H9 (cell line): ENCODE results near the gene WDR70. TPM values are rescaled to one million over a fixed set of nuclear protein-coding genes. Genes with fewer than 3 reads are reported as not detected.
A peak's percentile ranks its signal among the peaks of the same experiment; 100 is the strongest.

Experiments used
- DNase-seq: peaks from one replicate; pipeline ENCODE4 v3.0.0-alpha.2; 2017
- H2AFZ ChIP-seq: one replicate; pipeline ENCODE4 v1.6.1; 2013; ENCODE audit warnings: mild to moderate bottlenecking, low read length, control low read depth, moderate library complexity
- H2AK5ac ChIP-seq: 2 replicates; pipeline ENCODE4 v1.6.1; 2013; ENCODE audit warnings: low read length, control low read depth, mixed read lengths; ENCODE audit not compliant: insufficient read length
- H2BK120ac ChIP-seq: one replicate; pipeline ENCODE4 v1.6.1; 2013; ENCODE audit warnings: low read depth, mild to moderate bottlenecking, low read length, control low read depth, inconsistent platforms; ENCODE audit not compliant: poor library complexity, severe bottlenecking
- H2BK12ac ChIP-seq: 2 replicates; pipeline ENCODE4 v1.6.1; 2013; ENCODE audit warnings: low read length, control low read depth, mixed read lengths, low read depth; ENCODE audit not compliant: insufficient read length
- H2BK15ac ChIP-seq: 2 replicates; pipeline ENCODE4 v1.6.1; 2013; ENCODE audit warnings: low read depth, low read length, control low read depth
- H2BK20ac ChIP-seq: one replicate; pipeline ENCODE4 v1.6.1; 2013; ENCODE audit warnings: low read depth, mild to moderate bottlenecking, low read length, control low read depth, inconsistent platforms; ENCODE audit not compliant: poor library complexity, severe bottlenecking
- H2BK5ac ChIP-seq: 2 replicates; pipeline ENCODE4 v1.6.1; 2013; ENCODE audit warnings: low read length, control low read depth, mixed read lengths; ENCODE audit not compliant: insufficient read length
- H3K14ac ChIP-seq: 2 replicates; pipeline ENCODE4 v1.6.1; 2013; ENCODE audit warnings: low read length, control low read depth; ENCODE audit not compliant: insufficient read depth
- H3K18ac ChIP-seq: 2 replicates; pipeline ENCODE4 v1.6.1; 2013; ENCODE audit warnings: low read depth, mild to moderate bottlenecking, mixed read lengths, low read length, control low read depth; ENCODE audit not compliant: insufficient read length
- H3K23ac ChIP-seq: 2 replicates; pipeline ENCODE4 v1.6.1; 2013; ENCODE audit warnings: low read length, control low read depth, mixed read lengths, low read depth; ENCODE audit not compliant: insufficient read length
- H3K23me2 ChIP-seq: 2 replicates; pipeline ENCODE4 v1.6.1; 2013; ENCODE audit warnings: low read depth, mild to moderate bottlenecking, mixed read lengths, low read length, control low read depth; ENCODE audit not compliant: insufficient read length, poor library complexity, severe bottlenecking
- H3K27ac ChIP-seq: 2 replicates; pipeline ENCODE4 v1.5.1; 2013; ENCODE audit warnings: low read length, control low read depth, mixed read lengths, low read depth; ENCODE audit not compliant: insufficient read length
- H3K27me3 ChIP-seq: 2 replicates; pipeline ENCODE4 v1.6.1; 2013; ENCODE audit warnings: low read length, control low read depth, inconsistent platforms; ENCODE audit not compliant: insufficient read depth
- H3K4ac ChIP-seq: 2 replicates; pipeline ENCODE4 v1.6.1; 2013; ENCODE audit warnings: low read depth, mild to moderate bottlenecking, control low read depth, inconsistent platforms, low read length, moderate library complexity
- H3K4me1 ChIP-seq: 2 replicates; pipeline ENCODE4 v1.6.1; 2013; ENCODE audit warnings: low read length, control low read depth, inconsistent platforms; ENCODE audit not compliant: insufficient read depth
- H3K4me2 ChIP-seq: 2 replicates; pipeline ENCODE4 v1.6.1; 2013; ENCODE audit warnings: low read length, control low read depth, mixed read lengths; ENCODE audit not compliant: insufficient read length, insufficient read depth
- H3K56ac ChIP-seq: 2 replicates; pipeline ENCODE4 v1.6.1; 2013; ENCODE audit warnings: low read depth, mild to moderate bottlenecking, mixed read lengths, low read length, control low read depth; ENCODE audit not compliant: insufficient read length
- H3K79me1 ChIP-seq: 2 replicates; pipeline ENCODE4 v1.6.1; 2013; ENCODE audit warnings: low read depth, mild to moderate bottlenecking, moderate library complexity, low read length, control low read depth, inconsistent platforms; ENCODE audit not compliant: insufficient read depth, poor library complexity, severe bottlenecking
- H3K79me2 ChIP-seq: 2 replicates; pipeline ENCODE4 v1.6.1; 2013; ENCODE audit warnings: low read length, control low read depth, inconsistent platforms; ENCODE audit not compliant: insufficient read depth
- H3K9ac ChIP-seq: 2 replicates; pipeline ENCODE4 v1.6.1; 2013; ENCODE audit warnings: low read length, control low read depth, mixed read lengths; ENCODE audit not compliant: insufficient read length; ENCODE audit errors: extremely low read depth
- H3K9me3 ChIP-seq: one replicate; pipeline ENCODE4 v1.6.1; 2013; ENCODE audit warnings: low read depth, low read length, inconsistent platforms; ENCODE audit not compliant: control insufficient read depth
- H3T11ph ChIP-seq: one replicate; pipeline ENCODE4 v1.6.1; 2013; ENCODE audit warnings: mild to moderate bottlenecking, low read length, control low read depth, inconsistent platforms
- H4K20me1 ChIP-seq: one replicate; pipeline ENCODE4 v1.6.1; 2013; ENCODE audit not compliant: control insufficient read depth, insufficient read length, insufficient read depth
- H4K5ac ChIP-seq: 2 replicates; pipeline ENCODE4 v1.6.1; 2013; ENCODE audit warnings: low read depth, mild to moderate bottlenecking, mixed read lengths, low read length, control low read depth; ENCODE audit not compliant: insufficient read length
- H4K8ac ChIP-seq: replicated peaks from 2 replicates; pipeline ENCODE4 v1.6.1; 2013; ENCODE audit warnings: low read length, control low read depth, mixed read lengths, low read depth; ENCODE audit not compliant: insufficient read length
- H4K91ac ChIP-seq: 2 replicates; pipeline ENCODE4 v1.6.1; 2013; ENCODE audit warnings: low read depth, mild to moderate bottlenecking, moderate library complexity, mixed read lengths, low read length, control low read depth; ENCODE audit not compliant: insufficient read length
- H3K27ac Mint-ChIP-seq, 3 experiments: 2 replicates in 2 of 3; 3 replicates in 1 of 3; pipeline ENCODE4 v1.8.0; 2020 to 2021; ENCODE audit warnings: mixed read lengths in 3 of 3, mild to moderate bottlenecking in 1 of 3, moderate library complexity in 1 of 3
- H3K27me3 Mint-ChIP-seq: 2 replicates; pipeline ENCODE4 v1.8.0; 2021; ENCODE audit warnings: low read depth, mild to moderate bottlenecking, moderate library complexity, mixed read lengths
- H3K36me3 Mint-ChIP-seq, 3 experiments: 2 replicates in 2 of 3; 3 replicates in 1 of 3; pipeline ENCODE4 v1.8.0; 2020 to 2021; ENCODE audit warnings: low read depth in 3 of 3, mixed read lengths in 3 of 3; ENCODE audit not compliant: insufficient read depth in 1 of 3
- H3K4me1 Mint-ChIP-seq, 2 experiments: 2 replicates each; pipeline ENCODE4 v1.8.0; 2020; ENCODE audit warnings: mixed read lengths in 2 of 2
- H3K4me3 Mint-ChIP-seq, 2 experiments: 2 replicates in 1 of 2; 3 replicates in 1 of 2; pipeline ENCODE4 v1.8.0; 2020 to 2021; ENCODE audit warnings: mild to moderate bottlenecking in 2 of 2, mixed read lengths in 2 of 2, moderate library complexity in 1 of 2
- H3K9me3 Mint-ChIP-seq, 2 experiments: 2 replicates in 1 of 2; 3 replicates in 1 of 2; pipeline ENCODE4 v1.8.0; 2020; ENCODE audit warnings: mild to moderate bottlenecking in 2 of 2, mixed read lengths in 2 of 2, moderate library complexity in 1 of 2
- WGBS: extraction: QIAGEN DNeasy Blood & Tissue Kit; methylation state at CpG from one replicate; pipeline ENCODE4 v1.1.7; 2013; ENCODE audit warnings: missing lambda C conversion rate, low lambda C conversion rate, mixed read lengths; ENCODE audit not compliant: insufficient read length; ENCODE audit errors: extremely low coverage; 5-methylcytosine and 5-hydroxymethylcytosine counted together
- total RNA-seq: library from RNA; stranded (reverse); gene quantifications from 2 replicates; pipeline ENCODE4 v1.2.1, GENCODE V29; 2021
- TF ChIP-seq, protein P1 (sequence below): fragments of 200-600 bp; sonication (generic); conservative IDR thresholded peaks from 3 replicates; pipeline ENCODE4 v1.8.0; 2021; ENCODE audit warnings: antibody characterized with exemption, mild to moderate bottlenecking

Gene WDR70
- total RNA-seq, 1 experiment from 2014 or later, result 38.1 TPM

DNA sequence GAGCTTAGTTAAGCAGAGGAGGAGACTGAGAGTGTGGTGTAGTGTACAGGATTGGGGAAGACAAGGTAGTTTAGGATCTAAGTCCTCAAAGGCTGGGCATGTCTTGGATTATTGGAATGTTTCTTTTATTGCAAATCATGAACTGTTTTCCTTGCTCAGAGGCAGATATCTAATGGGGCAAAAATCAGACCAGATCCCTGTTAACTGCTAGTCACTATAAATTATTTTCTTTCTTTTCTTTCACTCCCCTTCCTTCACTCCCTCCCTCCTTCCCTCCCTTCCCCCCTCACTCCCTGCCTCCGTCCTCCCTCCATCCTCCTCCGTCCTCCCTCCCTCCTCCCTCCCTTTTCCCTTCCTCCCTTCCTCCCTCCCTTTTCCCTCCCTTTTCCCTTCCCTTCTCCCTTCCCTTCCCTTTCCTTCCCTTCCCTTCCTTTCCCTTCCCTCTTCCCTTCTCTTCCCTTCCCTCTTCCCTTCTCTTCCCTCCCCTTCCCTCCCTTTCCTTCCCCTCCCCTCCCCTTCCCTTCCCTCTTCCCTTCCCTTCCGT, 117.9 kb downstream of the WDR70 start:
- Histone ChIP-seq H3K27ac (no peak overlapping the region), H3K56ac (no peak overlapping the region), H3K14ac (no peak overlapping the region), H3K9me3 (no peaks in the 10 kb centered on the region), H4K20me1 (no peaks in the 10 kb centered on the region), H3K27me3 (no peaks in the 10 kb centered on the region), H4K91ac (no peak overlapping the region), H3T11ph (no peak overlapping the region), H3K18ac (no peak overlapping the region), H3K23me2 (no peaks in the 10 kb centered on the region), H3K4me1 (no peaks in the 10 kb centered on the region), H2BK5ac (no peak overlapping the region), H2BK12ac (no peak overlapping the region), H4K8ac (peak overlapping the region; percentile 55), H2BK120ac (no peak overlapping the region), H3K23ac (no peak overlapping the region), H3K4ac (no peak overlapping the region), H2BK15ac (no peak overlapping the region), H4K5ac (no peak overlapping the region), H3K79me1 (no peaks in the 10 kb centered on the region), H3K9ac (no peak overlapping the region), H2BK20ac (no peak overlapping the region), H3K4me2 (no peak overlapping the region), H2AFZ (no peak overlapping the region), H3K79me2 (no peaks in the 10 kb centered on the region), H2AK5ac (no peak overlapping the region)
- TF ChIP-seq, protein P1, sequence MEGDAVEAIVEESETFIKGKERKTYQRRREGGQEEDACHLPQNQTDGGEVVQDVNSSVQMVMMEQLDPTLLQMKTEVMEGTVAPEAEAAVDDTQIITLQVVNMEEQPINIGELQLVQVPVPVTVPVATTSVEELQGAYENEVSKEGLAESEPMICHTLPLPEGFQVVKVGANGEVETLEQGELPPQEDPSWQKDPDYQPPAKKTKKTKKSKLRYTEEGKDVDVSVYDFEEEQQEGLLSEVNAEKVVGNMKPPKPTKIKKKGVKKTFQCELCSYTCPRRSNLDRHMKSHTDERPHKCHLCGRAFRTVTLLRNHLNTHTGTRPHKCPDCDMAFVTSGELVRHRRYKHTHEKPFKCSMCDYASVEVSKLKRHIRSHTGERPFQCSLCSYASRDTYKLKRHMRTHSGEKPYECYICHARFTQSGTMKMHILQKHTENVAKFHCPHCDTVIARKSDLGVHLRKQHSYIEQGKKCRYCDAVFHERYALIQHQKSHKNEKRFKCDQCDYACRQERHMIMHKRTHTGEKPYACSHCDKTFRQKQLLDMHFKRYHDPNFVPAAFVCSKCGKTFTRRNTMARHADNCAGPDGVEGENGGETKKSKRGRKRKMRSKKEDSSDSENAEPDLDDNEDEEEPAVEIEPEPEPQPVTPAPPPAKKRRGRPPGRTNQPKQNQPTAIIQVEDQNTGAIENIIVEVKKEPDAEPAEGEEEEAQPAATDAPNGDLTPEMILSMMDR, result no peak
- Mint-ChIP-seq H3K27ac (no peak overlapping the region), H3K9me3 (no peaks in the 10 kb centered on the region), H3K4me3 (no peak overlapping the region), H3K36me3 (peaks cover 4 to 9% (median 5%) of the 10 kb centered on the region in 3 experiments; a peak in 6 of 7 replicates), H3K4me1 (peaks cover 0 to 6% of the 10 kb centered on the region in 2 experiments; a peak in 2 of 4 replicates), H3K27me3 (no peaks in the 10 kb centered on the region)
- 86% methylated on average over 1 of the region's 3 CpGs for WGBS
- no peak for DNase-seq
